GM10248 (cell line): ENCODE measurements around the gene FDXACB1.

ENCODE experiments used
- CTCF ChIA-PET: fragments of 300-600 bp; sonication (Branson Sonifier 250); formaldehyde crosslinking; extraction: SDS; loops from one replicate; lab custom pipeline; 2021; ENCODE audit warnings: antibody characterized with exemption; lab: Yijun Ruan, JAX
- POLR2A ChIA-PET: fragments of 350-650 bp; sonication (Branson Sonifier 250); formaldehyde crosslinking; extraction: SDS; loops from one replicate; lab custom pipeline; 2020; ENCODE audit warnings: antibody characterized with exemption; lab: Yijun Ruan, JAX
- DNase-seq: peaks from one replicate; pipeline ENCODE4 v3.0.0; 2012; ENCODE audit errors: extremely low spot score
- TF ChIP-seq, protein P1 (sequence below): IDR thresholded peaks from 2 replicates; pipeline ENCODE4 v1.5.1; 2012; ENCODE audit warnings: mild to moderate bottlenecking, low read depth; ENCODE audit errors: extremely low read depth, missing control alignments, control extremely low read depth

The FDXACB1 gene

DNA sequence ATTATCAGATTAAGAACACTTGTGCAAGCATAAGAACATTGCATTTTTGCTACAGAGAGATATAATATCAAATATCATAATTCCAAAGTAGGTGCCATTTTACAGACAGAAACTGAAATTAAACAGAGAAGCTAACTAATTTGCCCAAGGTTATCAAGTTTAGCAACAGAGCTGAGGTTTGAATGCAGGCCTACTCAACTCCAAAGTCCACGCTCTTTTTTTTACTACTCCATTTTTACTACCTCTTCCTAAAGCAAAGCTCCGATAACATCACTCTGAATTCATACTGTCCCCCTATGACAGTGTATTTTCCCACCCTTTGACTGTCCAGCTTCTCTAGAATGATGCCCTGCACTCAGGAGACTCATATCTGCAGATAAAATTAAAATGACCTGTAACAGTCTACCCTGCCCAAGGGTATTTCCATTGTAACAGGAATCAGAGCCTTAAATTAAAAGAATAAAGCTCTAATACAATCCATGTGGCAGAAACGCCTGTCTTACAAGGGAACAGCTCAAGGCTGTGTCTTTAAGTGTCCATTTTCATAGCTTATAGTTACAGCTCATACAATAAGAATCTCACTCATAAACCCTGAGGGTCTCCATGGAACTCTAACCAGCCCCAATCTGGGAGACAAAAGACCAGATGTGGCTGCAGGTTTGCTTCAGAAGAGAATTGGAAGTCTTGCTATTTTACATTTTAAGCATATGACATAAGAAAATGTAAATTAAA lies 44.4 kb downstream of the FDXACB1 start:
- DNase-seq = no peak
- ChIA-PET CTCF (interaction anchor here (0.5 to 4.5 kb wide), 14 partner anchors 8 to 381 kb away, joined by 3 to 27 read pairs (median 4); no protein-coding TSS in a partner anchor), POLR2A (no interaction called here)
- TF ChIP-seq, protein P1, sequence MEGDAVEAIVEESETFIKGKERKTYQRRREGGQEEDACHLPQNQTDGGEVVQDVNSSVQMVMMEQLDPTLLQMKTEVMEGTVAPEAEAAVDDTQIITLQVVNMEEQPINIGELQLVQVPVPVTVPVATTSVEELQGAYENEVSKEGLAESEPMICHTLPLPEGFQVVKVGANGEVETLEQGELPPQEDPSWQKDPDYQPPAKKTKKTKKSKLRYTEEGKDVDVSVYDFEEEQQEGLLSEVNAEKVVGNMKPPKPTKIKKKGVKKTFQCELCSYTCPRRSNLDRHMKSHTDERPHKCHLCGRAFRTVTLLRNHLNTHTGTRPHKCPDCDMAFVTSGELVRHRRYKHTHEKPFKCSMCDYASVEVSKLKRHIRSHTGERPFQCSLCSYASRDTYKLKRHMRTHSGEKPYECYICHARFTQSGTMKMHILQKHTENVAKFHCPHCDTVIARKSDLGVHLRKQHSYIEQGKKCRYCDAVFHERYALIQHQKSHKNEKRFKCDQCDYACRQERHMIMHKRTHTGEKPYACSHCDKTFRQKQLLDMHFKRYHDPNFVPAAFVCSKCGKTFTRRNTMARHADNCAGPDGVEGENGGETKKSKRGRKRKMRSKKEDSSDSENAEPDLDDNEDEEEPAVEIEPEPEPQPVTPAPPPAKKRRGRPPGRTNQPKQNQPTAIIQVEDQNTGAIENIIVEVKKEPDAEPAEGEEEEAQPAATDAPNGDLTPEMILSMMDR = no peak

DNA sequence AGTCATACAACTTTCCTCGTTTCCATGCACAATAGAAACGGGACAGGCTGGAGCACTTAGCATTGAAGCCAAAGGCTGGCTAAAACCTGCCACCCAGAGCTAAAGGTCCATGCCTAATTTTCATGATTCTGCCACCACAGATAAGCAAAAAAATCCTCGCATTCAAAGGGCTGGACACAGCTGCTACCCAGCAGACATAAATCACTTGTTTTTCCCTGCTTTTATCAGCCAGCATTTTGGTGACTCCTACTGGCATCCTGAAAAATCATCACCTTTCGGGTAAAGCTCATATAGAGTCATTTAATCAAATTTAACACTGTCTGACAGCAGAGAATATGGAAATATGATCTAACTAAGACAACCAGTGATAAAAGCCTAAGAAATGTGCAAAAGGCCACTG lies 45.4 kb downstream of the FDXACB1 start:
- ChIA-PET CTCF (interaction anchor here (0.8 to 4.5 kb wide), 8 partner anchors 9 to 267 kb away, joined by 3 to 27 read pairs (median 4); no protein-coding TSS in a partner anchor), POLR2A (no interaction called here)
- no peak for DNase-seq
- TF ChIP-seq, protein P1 = no peak

DNA sequence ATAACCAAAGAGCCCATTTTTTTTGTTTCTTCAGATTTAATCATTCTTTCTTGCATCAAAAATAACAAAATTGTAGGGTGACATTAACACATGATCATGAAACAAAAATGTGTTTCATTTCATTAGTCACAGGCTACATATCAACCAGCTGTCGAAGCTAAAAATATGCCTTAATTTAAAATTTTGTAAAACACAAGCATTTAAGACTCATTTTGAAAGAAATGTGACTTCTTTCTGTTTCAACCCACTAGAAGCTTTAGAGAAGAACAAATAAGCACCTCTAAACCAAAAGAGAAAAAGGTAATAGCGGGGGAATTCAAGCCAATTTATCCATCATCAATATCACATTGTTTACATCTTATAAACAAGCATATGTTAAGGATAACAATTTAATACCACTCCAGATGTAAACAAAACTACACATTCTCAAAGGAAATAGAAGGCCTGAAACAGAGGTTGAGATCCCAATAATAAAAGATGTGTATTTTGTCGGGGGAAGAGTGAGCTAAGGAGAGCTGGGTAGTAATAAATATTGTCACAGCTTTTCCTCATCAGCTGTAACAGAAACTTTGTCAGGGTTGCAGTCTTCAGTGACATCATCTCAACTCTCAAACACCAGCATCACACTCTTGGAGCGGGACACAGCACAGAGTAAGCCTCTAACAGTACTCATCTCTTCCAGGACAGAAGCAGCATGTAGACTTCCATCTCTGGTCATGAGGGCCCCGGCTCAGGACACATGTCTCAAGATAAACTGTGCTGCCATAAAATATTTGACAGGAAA lies 49.6 kb downstream of the FDXACB1 start:
- DNase-seq = peak; percentile 58
- TF ChIP-seq, protein P1 = no peak
- POLR2A ChIA-PET = no interaction called here
- CTCF ChIA-PET = interaction anchor here (0.9 to 2.5 kb wide), 6 partner anchors 10 to 225 kb away, joined by 3 to 13 read pairs (median 5); no protein-coding TSS in a partner anchor

DNA sequence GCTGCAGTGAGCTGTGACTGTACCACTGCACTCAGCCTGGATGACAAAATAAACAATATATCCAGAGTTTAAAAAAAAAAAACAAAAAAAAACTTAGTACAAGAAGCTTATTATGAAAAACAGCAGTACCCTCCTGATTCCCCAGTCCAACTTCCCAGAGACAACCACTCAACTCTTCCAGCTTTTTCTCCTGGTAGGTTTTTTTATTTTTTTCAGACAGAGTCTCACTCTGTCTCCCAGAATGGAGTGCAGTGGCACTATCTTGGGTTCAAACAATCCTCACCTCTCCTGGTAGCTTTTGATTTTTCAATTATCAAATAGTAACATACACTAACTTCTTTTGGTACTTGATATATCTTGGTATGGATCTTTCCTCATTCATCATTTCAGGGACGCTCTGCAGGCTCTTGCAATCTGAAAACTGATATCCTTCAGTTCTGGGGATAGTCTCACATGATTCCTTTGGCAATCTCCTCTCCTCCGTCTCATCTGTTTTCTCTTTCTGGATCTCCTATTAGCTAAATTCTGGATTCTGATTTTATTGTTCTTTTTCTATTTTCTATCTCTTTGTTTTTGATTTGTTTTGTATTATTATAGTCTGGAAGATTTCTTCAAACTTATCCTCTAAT lies 52.5 kb downstream of the FDXACB1 start:
- CTCF ChIA-PET = interaction anchor here (1.0 to 2.0 kb wide), 7 partner anchors 9 to 240 kb away, joined by 3 to 9 read pairs (median 4); no protein-coding TSS in a partner anchor
- DNase-seq = no peak
- TF ChIP-seq, protein P1 = no peak
- POLR2A ChIA-PET = no interaction called here
